ENCODE data around the gene TCN2.
"Not testable (repeated sequence)": the region's sequence is repeated elsewhere in the genome, so short reads cannot be mapped to it uniquely, and the experiment has no call there.

The TCN2 gene

DNA sequence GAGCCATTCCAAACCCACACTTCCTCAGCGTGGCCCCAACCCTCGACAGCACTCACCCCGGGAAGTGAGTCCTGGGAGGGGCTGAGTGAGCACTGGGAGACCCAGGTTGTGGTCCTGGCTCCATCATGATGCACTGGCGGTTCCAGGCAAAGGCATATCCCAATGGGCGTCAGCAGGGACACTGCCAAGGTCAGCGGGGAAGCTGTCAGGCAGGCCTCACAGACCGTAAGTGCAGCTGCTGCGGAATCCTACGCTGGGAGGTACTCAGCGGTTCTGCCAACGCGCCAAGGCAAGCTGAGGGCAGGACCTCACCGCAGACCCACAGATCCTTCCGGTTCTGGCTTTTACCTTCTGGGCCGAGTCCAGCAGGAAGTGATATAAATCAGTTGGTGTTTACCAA lies 31.1 kb upstream of the TCN2 start:
- no peak for DNase-seq (ENCODE audit: low read depth, low spot score)

DNA sequence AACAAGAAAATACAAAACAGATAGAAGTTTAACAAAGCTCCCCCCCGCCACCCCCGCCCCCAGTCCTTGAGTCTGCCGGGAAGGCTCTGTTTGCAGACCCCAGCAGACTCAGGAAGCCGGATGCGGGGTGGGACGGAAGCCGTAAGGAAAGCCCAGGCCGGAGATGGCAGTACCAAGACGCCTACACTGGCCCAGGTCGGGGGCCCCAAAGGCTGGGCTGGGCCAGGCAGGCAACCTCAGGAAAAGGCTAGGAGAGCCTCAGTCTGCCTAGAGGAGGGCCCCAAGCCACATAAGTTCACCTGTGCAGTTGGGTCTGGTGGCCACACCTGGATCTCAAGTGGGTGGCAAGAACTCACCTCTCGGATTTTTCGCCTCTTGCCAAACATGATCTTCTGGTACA lies 28.5 kb upstream of the TCN2 start:
- no peak for DNase-seq (ENCODE audit: low read depth, low spot score)

DNA sequence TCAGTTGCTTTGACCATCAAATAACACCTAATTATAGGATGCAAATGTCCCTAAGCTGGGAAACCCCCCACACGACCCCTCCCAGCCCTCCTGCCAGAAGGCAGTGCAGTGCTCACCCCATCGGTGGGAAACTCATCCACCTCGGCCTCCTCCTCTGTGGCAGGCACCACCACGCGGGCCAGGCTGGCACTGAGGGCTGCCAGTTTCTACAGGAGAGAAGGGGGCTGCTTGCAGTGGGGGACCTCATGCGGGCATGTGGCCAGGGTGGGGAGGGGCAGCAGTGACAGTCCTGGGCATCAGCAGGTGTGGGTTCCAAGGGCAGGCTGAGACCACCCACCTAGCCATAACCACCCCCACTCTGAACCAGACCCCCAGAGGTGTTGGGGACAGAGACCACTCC lies 26.1 kb upstream of the TCN2 start:
- DNase-seq (ENCODE audit: low read depth, low spot score): no peak

DNA sequence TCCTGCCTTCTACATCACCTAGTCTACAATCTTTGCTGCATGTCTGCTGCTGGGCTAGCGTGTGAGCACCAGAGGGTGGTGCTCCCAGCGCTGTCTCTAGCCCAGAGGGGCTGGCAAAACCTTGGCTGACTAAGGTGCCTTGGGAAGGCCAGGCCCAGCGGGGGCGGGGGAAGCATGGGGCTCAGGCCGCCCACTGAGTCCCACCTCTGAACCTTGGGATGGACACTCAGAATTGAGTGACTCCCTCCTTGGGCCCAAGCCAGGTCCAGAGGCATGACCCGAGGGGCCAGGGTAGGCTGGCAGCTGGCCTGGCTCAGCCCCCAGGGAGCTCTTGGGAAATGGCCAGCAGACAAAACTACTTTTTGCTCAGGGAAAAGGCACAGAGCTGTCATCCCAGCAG lies 24.9 kb upstream of the TCN2 start:
- DNase-seq (ENCODE audit: low read depth, low spot score): no peak

DNA sequence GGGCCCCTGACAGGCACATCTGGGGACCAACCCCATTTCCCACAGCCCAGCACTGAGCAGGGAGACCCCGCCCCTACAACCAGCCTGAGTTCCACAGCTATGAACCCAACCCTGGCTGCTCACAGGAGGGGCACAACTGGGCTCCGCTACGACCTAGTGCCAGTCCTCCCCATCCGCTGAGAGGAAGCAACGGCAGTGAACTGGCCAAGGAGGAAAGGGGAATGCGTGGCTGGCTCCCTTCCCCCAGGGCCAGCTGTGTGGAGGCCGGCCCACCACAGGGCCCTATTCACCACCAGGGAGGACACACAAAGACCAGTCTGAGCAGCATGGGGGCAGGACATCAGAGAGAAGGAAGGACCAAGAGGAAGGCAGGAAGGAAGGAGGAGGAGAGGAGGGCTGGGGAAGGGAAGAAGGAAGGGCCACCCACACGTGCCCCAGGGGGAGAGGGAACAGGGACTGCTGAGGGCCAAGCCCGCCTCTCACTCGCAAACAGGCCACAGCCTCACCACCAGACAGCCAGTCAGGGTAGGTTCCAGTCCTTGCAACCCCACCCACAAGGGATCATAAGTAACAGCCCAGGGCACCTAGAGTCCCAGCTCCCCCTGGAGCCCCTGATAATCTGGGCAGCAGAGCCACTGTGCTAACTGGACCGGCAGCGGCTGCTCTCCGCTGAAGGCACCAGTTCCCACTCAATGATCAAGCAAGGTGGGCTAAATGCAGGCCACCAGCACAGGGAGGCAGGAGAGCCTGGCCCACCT lies 24.0 kb upstream of the TCN2 start:
- no peak for DNase-seq (ENCODE audit: low read depth, low spot score)

DNA sequence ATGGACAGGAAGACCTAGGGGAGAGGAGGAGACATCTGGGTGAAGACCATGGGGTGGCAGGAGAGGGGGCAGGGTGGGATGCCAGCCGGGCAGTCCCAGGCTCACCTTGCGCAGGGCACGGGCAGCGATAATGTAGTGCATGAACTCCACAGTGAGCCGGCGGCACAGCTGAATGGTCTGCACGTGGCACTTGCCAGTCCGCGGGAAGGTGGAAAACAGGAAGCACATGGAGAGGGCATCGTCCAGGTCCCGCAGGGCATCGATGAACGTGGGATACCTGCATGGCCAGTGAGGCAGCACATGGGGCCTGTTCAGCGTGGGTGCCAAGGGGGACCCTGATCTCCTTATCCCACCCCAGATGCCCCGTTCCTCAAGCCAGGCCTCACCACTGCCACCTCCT lies 22.5 kb upstream of the TCN2 start:
- DNase-seq (ENCODE audit: low read depth, low spot score): no peak

DNA sequence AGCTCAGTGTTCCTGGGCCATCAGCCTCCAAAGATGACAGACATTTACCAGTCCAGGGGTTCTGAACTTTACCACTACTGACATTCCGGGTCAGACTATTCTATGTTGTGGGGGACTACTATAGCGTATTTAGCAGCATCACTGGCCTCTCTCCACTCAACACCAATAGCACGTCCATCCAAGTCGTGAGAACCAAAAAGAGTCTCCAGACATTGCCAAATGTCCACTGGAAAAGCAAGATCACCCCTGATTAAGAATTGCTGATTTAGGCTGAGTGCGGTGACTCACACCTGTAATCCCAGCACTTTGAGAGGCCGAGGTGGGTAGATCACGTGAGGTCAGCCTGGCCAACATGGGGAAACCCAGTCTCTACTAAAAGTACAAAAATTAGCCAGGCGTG lies 20.6 kb upstream of the TCN2 start:
- no peak for DNase-seq (ENCODE audit: low read depth, low spot score)

DNA sequence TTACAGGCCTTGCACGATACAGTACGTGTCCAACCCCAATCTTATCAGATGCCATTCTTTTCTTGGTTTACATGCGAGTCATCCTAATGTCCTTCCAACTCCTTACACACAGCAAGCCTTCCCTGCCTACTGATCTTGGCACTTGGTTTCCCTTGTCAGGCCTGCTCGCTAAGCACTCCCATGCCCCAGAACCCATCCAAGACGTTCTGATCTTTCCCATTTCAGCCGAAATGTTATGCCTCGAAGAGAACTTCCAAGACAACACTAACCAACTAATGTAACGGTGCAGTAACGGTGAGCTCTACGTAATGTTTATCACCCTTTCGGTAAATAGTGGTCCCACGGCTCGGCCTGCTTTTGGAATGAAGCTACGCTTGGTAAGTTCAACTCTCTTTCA lies 15.8 kb upstream of the TCN2 start:
- no peak for DNase-seq (ENCODE audit: low read depth, low spot score)

DNA sequence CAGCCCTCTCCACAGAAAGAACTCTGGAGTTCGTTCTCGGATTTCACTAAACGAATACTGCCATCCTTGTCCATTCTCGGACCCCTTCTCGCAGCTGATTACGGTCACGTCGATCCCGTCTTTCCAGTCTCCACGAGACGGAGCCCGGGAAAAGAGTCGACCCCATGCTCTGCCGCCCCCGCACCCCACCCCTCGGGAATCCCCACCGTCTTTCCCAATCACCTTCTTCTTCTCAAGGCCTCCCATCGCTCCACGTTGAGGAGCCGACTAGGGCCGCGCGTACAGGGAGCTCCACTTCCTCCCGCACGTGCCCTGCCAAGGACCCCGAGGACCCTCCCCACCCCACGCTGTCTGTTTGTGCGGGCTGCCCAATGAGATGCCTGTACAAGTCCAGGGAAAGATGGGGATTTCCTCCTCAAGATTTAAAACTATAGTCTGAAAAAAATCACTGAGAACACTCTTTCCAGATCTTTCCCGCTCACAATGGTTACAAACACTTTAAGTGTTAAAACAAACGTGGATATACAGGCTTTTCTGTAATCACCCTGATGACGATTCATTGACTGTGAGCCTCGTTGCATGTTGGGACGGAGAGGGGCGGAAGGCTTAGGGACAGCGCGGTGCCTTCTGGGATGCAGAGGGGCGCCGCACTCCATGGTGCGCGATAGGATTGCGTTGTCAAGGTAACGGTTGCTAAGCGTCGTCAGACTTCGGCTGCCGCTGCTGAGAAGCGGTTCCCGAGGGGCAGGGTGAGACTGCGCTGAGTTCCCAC lies 15.2 kb upstream of the TCN2 start, which contains the start of gene PES1:
TSS of gene PES1 (minus strand) at position 323 of the 772 bp plus-strand sequence. CDS start at position 246, 77 bp downstream.
- peak; percentile 96 for DNase-seq (ENCODE audit: low read depth, low spot score)

DNA sequence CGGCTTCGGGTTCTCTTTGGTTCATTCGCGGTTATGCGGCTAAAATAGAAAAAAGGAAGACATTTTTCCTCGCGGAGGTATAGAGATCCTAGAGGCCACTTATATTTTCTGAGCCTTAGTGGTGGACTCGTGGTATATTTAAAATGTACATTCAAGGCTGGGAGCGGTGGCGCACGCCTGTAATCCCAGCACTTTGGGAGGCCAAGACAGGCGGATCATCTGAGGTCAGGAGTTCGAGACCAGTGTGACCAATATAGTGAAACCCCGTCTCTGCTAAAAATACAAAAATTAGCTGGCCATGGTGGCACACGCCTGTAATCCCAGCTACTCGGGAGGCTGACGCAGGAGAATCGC lies 14.6 kb upstream of the TCN2 start:
- DNase-seq (ENCODE audit: low read depth, low spot score): not testable (repeated sequence)

DNA sequence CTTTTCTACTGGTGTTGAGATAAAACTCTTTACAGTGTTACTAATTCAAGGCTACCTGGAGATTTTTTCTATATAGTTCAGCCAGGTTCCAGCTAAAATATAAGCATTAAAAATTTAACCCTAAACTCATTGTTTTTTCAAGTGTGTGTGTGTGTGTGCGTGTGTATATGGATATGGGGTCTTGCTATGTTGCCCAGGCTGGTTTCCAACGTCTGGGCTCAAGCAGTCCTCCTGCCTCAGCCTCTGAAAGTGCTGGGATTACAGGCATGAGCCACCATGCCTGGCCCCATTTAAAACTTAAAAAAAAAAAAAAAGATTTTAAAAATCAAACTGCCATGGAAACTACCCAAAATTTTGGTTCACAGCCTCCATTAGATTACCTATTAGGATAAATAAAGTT lies 10.8 kb upstream of the TCN2 start:
- no peak for DNase-seq (ENCODE audit: low read depth, low spot score)

DNA sequence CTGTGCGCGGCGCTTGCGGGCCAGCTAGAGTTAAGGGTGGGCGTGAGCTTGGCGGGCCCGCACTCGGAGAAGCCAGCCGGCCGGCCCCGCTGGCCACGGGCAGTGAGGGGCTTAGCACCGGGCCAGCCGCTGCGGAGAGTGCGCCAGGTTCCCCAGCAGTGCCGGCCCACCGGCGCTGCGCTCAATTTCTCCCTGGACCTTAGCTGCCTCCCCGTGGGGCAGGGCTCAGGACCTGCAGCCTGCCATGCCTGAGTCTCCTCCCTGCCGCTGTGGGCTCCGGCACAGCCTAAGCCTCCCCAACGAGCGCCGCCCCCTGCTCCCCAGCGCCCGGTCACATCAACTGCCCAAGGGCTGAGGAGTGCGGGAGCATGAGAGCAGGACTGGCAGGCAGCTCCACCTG lies 10.1 kb upstream of the TCN2 start:
- DNase-seq (ENCODE audit: low read depth, low spot score): no peak

DNA sequence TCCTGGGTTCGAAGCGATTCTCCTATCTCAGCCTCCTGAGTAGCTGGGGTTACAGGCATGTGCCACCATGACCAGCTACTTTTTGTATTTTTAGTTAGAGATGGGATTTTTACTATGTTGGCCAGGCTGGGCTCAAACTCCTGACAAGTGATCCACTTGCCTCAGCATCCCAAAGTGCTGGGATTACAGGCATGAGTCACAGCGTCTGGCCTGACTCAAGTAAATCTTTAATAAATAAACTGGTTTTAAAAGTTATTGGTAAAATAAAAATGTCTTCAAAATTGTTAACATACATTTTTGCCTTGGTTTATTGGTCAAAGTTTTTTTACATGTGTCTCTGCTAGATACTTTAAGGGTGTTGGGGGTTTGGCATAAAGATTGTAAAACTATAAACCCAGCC lies 8.0 kb upstream of the TCN2 start:
- DNase-seq (ENCODE audit: low read depth, low spot score): no peak

DNA sequence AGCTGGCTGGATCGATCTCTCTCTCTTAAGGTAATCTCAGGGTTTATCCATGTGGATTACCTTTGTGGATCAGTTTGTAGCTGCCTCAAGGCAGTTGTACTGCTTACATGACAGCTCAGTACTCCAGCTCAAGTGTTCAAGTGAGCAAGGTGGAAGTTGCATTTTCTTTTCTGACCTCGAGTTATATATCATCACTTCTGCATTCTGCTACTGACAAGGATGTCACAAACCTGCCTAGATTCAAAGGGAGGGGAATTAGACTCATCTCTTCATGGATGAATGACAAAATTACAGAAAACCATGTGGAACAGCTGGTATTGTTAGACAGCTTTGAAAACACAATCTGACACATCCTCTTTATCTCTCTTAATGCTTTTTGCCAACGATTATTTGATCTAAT lies 6.1 kb upstream of the TCN2 start:
- DNase-seq (ENCODE audit: low read depth, low spot score): no peak

DNA sequence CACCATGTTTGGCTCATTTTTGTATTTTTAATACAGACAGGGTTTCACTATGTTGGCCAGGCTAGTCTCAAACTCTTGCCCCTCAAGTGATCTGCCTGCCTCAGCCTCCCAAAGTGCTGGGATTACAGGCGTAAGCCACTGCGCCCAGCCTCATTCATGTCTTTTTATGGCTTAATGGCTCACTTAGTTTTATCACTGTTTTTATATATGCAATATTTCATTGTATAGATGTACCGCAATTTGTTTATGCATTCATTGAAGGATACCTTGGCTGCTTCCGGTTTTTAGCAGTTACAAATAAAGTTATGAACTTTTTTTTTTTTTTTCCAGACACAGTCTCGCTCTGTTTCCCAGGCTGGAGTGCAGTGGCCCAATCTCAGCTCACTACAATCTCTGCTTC lies 5.5 kb upstream of the TCN2 start:
- no peak for DNase-seq (ENCODE audit: low read depth, low spot score)

DNA sequence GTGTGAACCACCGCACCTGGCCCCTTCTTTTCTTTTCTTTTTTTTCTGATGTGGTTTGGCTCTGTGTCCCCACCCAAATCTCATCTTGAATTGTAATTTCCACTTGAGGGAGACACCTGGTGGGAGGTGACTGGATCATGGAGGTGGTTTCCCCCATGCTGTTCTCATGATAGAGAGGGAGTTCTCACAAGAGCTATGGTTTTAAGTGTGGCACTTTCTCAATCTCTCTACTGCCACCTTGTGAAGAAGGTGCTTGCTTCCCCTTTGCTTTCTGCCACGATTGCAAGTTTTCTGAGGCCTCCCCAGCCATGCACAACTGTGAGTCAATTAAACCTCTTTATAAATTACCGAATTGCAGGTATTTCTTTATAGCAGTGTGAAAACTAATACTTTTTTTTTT lies 4.9 kb upstream of the TCN2 start:
- peak; percentile 47 for DNase-seq (ENCODE audit: low read depth, low spot score)

DNA sequence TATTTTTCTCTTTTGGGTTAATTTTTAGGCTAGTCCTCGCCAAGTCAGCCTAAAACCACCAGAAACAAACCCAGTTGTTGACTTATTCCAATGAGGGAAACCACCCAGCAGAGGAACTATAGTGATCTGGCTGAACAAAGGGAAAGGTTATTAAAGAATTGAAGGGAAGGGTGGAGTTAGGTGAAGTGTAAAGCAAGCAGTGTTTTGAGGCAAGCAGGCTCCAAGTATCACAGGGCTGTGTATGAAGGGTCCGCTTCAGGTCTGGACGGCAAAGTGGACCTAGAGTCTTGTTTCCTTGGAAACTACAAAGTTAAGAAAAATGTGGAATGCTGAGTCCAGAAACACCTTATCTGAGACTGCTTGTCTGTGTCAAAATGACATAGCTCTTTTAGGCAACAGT lies 3.2 kb upstream of the TCN2 start:
- no peak for DNase-seq (ENCODE audit: low read depth, low spot score)

DNA sequence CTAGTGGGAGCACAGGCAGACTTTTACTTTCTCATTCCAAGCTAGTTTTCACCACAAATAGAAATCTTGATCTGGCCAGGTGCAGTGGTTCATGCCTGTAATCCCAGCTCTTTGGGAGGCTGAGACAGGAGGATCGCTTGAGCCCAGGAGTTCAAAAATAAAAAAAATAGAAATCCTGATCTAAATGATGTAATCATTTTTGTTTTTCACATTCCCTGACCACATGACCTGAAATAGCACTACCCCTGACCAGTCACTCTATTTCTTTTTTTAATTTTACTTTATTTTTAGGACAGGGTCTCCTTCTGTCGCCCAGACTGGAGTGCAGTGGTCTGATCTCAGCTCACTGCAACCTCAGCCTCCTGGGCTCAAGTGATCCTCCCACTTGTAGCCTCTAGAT lies 2.3 kb upstream of the TCN2 start:
- no peak for DNase-seq (ENCODE audit: low read depth, low spot score)

DNA sequence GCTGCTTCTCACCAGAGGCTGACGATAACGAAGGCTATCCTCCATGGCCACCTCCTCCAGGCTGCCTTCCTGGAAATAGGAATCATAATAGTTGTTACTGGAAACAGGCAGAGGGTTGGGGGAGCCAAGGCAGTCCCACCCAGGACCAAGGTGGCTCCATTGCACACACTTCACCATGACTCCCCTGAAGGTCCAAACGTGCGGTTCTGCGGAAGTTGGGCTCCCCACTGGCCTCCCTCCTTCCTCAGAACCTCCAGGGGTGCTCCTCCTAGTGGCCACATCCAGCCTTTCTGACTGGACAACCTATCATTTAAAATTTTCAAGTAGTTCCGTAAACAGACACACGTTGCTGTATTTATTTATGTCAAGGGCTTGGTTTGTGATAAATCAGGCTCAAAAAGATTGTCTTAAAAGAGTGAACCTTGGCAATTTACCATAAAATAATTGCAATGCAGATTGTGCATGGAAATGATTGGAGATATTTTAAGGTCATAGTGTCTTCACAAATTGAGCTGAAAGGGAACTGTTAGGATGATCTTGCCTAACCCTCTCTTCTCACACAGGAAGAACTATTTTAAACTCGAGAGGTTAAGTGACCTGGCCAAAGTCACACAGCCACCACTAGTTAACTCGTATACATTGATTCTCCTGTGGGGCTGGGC lies 1.4 kb upstream of the TCN2 start:
- DNase-seq (ENCODE audit: low read depth, low spot score): no peak

DNA sequence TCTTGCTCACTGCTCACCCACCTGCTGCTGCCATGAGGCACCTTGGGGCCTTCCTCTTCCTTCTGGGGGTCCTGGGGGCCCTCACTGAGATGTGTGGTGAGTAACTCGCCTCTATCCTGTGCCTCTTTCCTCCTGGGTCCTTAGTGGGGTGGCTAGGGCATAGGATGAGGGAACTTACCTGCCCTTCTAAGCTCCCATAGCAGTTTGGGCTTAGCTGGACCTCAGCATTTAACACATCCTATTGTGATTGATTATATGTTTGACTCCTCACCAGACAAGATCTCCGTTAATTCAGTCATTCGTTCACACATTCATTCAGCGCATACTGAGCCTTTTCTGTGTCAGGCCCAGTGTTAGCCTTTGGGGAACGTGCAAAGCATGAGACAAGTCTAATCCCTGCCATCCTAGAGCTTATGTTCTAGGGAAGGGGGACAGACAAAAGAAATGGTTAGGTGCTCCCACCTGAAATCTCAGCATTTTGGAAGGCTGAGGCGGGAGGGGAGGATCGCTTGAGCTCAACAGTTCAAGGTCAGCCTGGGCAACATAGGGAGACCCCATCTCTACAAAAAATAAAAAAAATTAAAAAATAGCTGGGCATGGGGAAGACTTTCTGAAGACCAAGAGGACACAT lies 441 bp downstream of the TCN2 start:
- no peak for DNase-seq (ENCODE audit: low read depth, low spot score)

DNA sequence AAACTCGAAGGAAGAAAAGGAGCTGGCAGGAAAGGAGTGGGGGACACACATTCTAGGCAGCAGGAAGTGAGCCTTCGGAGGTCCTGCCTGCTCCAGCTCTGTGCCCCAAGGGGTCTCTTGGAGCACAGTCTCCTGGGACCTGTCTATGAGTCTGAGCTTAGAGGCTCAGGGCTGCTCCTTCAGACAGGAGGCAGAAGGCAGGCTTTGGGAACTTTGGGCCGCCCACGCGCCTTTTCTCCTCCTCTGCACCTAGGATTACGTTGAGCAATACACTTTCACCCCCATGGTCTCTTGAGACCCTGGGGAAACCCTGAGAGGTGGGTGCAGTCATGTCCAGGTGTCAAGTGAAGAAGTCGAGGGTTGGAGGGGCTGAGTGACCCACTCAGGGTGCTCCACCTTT lies 965 bp downstream of the TCN2 start:
- no peak for DNase-seq (ENCODE audit: low read depth, low spot score)
